ENCODE results near the gene CCNH. TPM values are rescaled to one million over a fixed set of nuclear protein-coding genes. Genes with fewer than 3 reads are reported as not detected.

Gene CCNH
- total RNA-seq, 1 experiment from 2014 or later = 38.3 TPM

GRCh38 chr5:87430863-87431457, 18.2 kb upstream of the CCNH start:
- Histone ChIP-seq H3K18ac (ENCODE audit: insufficient read length, low read depth, low read length) (no peak overlapping the region), H3K4ac (ENCODE audit: low read depth, low read length) (no peak overlapping the region), H3K9ac (ENCODE audit: extremely low read depth, insufficient read length, low read length) (no peak overlapping the region), H3K79me1 (ENCODE audit: insufficient read depth, low read depth, low read length, poor library complexity, severe bottlenecking) (no peaks in the 10 kb centered on the region), H3K27ac (ENCODE audit: insufficient read length, low read depth, low read length) (no peak overlapping the region), H2BK20ac (ENCODE audit: low read depth, low read length, poor library complexity, severe bottlenecking) (no peak overlapping the region), H4K91ac (ENCODE audit: insufficient read length, low read depth, low read length) (no peak overlapping the region), H2BK12ac (ENCODE audit: insufficient read length, low read depth, low read length) (no peak overlapping the region), H3K79me2 (ENCODE audit: insufficient read depth, low read length) (no peaks in the 10 kb centered on the region), H3K23ac (ENCODE audit: insufficient read length, low read depth, low read length) (no peak overlapping the region), H2AFZ (ENCODE audit: low read length) (no peak overlapping the region), H3T11ph (ENCODE audit: low read length) (no peak overlapping the region), H3K9me3 (ENCODE audit: control insufficient read depth, low read depth, low read length) (no peaks in the 10 kb centered on the region), H3K56ac (ENCODE audit: insufficient read length, low read depth, low read length) (no peak overlapping the region), H3K23me2 (ENCODE audit: insufficient read length, low read depth, low read length, poor library complexity, severe bottlenecking) (no peaks in the 10 kb centered on the region), H4K5ac (ENCODE audit: insufficient read length, low read depth, low read length) (no peak overlapping the region), H2BK5ac (ENCODE audit: insufficient read length, low read length) (no peak overlapping the region), H3K14ac (ENCODE audit: insufficient read depth, low read length) (no peak overlapping the region), H2BK120ac (ENCODE audit: low read depth, low read length, poor library complexity, severe bottlenecking) (no peak overlapping the region), H4K20me1 (ENCODE audit: control insufficient read depth, insufficient read depth, insufficient read length) (no peaks in the 10 kb centered on the region), H3K27me3 (ENCODE audit: insufficient read depth, low read length) (no peaks in the 10 kb centered on the region), H3K4me2 (ENCODE audit: insufficient read depth, insufficient read length, low read length) (no peak overlapping the region), H4K8ac (replicated peaks; ENCODE audit: insufficient read length, low read depth, low read length) (no peak overlapping the region), H3K4me1 (ENCODE audit: insufficient read depth, low read length) (no peaks in the 10 kb centered on the region), H2BK15ac (ENCODE audit: low read depth, low read length) (no peak overlapping the region), H2AK5ac (ENCODE audit: insufficient read length, low read length) (no peak overlapping the region)
- H3K4me3 Mint-ChIP-seq = no peak overlapping the region
- no peaks in the 10 kb centered on the region for H3K4me1 Mint-ChIP-seq
- no peaks in the 10 kb centered on the region for H3K27me3 Mint-ChIP-seq (ENCODE audit: low read depth)
- 0 out of 5 replicates have a peak, but pooled peaks cover 0 to 2% of the 10 kb centered on the region in 2 experiments for H3K9me3 Mint-ChIP-seq
- no peaks in the 10 kb centered on the region for H3K36me3 Mint-ChIP-seq (ENCODE audit: insufficient read depth in 1 of 3, low read depth in 3 of 3)
- TF ChIP-seq CTCF (conservative IDR thresholded peaks at IDR 0.05) = no peak
- DNase-seq = no peak
- H3K27ac Mint-ChIP-seq = no peak overlapping the region

Data from H9 (cell line).